ENCODE data around the gene ADAMTS2. TPM values are rescaled to one million over a fixed set of nuclear protein-coding genes. Genes with fewer than 3 reads are reported as not detected.

ADAMTS2 gene
- total RNA-seq (ENCODE audit: unreplicated experiment) = 23.5 TPM
- long read RNA-seq, partial matches to known transcripts = 5 of 6 reads
- long read RNA-seq, other reads (novel, unspliced or antisense) = 1 of 6 reads

GRCh38 chr5:179345433-179346321 lies at the start of gene ADAMTS2:
Gene ADAMTS2 (minus strand): TSS chr5:179345461. CDS start chr5:179345328, 133 bp downstream.
- Mint-ChIP-seq H3K36me3 (ENCODE audit: unreplicated experiment) (peaks cover 6% of the 10 kb centered on the region), H3K9me3 (ENCODE audit: unreplicated experiment) (peaks cover 15% of the 10 kb centered on the region), H3K27ac (ENCODE audit: unreplicated experiment) (no peak within 1 kb of the TSS), H3K27me3 (ENCODE audit: unreplicated experiment) (peaks cover 24% of the 10 kb centered on the region), H3K4me3 (ENCODE audit: unreplicated experiment) (peak within 1 kb of the TSS; percentile 60), H3K4me1 (ENCODE audit: low read depth, unreplicated experiment) (peaks cover 18% of the 10 kb centered on the region)
- TF ChIP-seq CTCF (IDR thresholded peaks at IDR 0.05; ENCODE audit: partially characterized antibody, unreplicated experiment) = no peak
- peak; percentile 81 for DNase-seq

GRCh38 chr5:179393078-179393477 lies 47.8 kb upstream of the ADAMTS2 start:
- TF ChIP-seq CTCF (IDR thresholded peaks at IDR 0.05; ENCODE audit: partially characterized antibody, unreplicated experiment) = no peak
- DNase-seq = no peak
- Mint-ChIP-seq H3K36me3 (ENCODE audit: unreplicated experiment) (peaks cover 26% of the 10 kb centered on the region), H3K4me1 (ENCODE audit: low read depth, unreplicated experiment) (no peaks in the 10 kb centered on the region), H3K27ac (ENCODE audit: unreplicated experiment) (no peak overlapping the region), H3K9me3 (ENCODE audit: unreplicated experiment) (peaks cover 8% of the 10 kb centered on the region), H3K4me3 (ENCODE audit: unreplicated experiment) (no peak overlapping the region), H3K27me3 (ENCODE audit: unreplicated experiment) (no peaks in the 10 kb centered on the region)

- Mint-ChIP-seq H3K4me3 (ENCODE audit: unreplicated experiment) (no peak overlapping the region), H3K27ac (ENCODE audit: unreplicated experiment) (no peak overlapping the region), H3K4me1 (ENCODE audit: low read depth, unreplicated experiment) (no peaks in the 10 kb centered on the region), H3K36me3 (ENCODE audit: unreplicated experiment) (peaks cover 10% of the 10 kb centered on the region), H3K9me3 (ENCODE audit: unreplicated experiment) (peaks cover 12% of the 10 kb centered on the region), H3K27me3 (ENCODE audit: unreplicated experiment) (peaks cover 4% of the 10 kb centered on the region)
- TF ChIP-seq CTCF (IDR thresholded peaks at IDR 0.05; ENCODE audit: partially characterized antibody, unreplicated experiment) = no peak
- DNase-seq = no peak
Observed at GRCh38 chr5:179387151-179388110, 42.2 kb upstream of the ADAMTS2 start.

- TF ChIP-seq CTCF (IDR thresholded peaks at IDR 0.05; ENCODE audit: partially characterized antibody, unreplicated experiment) = no peak
- Mint-ChIP-seq H3K4me1 (ENCODE audit: low read depth, unreplicated experiment) (no peaks in the 10 kb centered on the region), H3K4me3 (ENCODE audit: unreplicated experiment) (no peak overlapping the region), H3K36me3 (ENCODE audit: unreplicated experiment) (peaks cover 7% of the 10 kb centered on the region), H3K27me3 (ENCODE audit: unreplicated experiment) (peaks cover 4% of the 10 kb centered on the region), H3K27ac (ENCODE audit: unreplicated experiment) (no peak overlapping the region), H3K9me3 (ENCODE audit: unreplicated experiment) (peaks cover 9% of the 10 kb centered on the region)
- no peak for DNase-seq
Observed at GRCh38 chr5:179385914-179386313, 40.7 kb upstream of the ADAMTS2 start.

All from glutamatergic neuron (in vitro differentiated cells).